K562 treated with DMSO at 1 percent for 4 hours (cell line): ENCODE results near the gene FGFBP3. TPM values are rescaled to one million over a fixed set of nuclear protein-coding genes. Genes with fewer than 3 reads are reported as not detected.

Experiments used
- total RNA-seq: library from RNA; unstranded; fragments of 300-600 nt; gene quantifications from 2 replicates; pipeline ENCODE4 v1.2.3, GENCODE V29; 2022; ENCODE audit not compliant: insufficient read depth

The FGFBP3 gene, protein sequence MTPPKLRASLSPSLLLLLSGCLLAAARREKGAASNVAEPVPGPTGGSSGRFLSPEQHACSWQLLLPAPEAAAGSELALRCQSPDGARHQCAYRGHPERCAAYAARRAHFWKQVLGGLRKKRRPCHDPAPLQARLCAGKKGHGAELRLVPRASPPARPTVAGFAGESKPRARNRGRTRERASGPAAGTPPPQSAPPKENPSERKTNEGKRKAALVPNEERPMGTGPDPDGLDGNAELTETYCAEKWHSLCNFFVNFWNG
- total RNA-seq: 1.9 and 3.4 TPM in 2 replicates

DNA sequence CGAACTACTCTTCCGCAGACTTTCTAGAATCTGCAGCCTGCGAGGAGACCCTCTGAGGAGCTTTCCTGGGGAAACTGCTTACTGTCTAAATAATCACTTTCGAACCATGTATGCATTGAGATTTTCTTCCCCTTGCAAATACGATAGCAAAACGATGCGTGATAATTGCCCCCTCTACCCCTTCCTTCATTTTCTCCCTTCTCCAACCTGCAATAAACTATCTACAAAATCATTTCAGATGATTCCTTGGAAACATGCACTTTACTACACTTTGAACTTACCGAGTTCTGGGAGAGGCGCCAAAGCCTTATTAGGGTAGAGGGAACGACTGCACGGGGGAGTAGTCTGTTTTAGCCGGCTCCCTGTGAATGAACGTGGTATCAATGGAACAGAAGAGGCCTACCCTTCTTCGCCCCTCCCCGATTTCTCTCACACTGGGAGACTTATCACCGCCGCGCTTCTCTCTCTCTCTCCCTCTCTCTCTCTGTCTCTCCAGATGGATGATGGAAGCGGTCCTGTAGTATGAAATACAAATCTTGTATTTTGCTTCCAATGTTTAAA is at the start of gene FGFBP3:
TSS of gene FGFBP3 (minus strand) at position 370 of the 561 bp plus-strand sequence. CDS start 517 bp downstream, outside the sequence.

DNA sequence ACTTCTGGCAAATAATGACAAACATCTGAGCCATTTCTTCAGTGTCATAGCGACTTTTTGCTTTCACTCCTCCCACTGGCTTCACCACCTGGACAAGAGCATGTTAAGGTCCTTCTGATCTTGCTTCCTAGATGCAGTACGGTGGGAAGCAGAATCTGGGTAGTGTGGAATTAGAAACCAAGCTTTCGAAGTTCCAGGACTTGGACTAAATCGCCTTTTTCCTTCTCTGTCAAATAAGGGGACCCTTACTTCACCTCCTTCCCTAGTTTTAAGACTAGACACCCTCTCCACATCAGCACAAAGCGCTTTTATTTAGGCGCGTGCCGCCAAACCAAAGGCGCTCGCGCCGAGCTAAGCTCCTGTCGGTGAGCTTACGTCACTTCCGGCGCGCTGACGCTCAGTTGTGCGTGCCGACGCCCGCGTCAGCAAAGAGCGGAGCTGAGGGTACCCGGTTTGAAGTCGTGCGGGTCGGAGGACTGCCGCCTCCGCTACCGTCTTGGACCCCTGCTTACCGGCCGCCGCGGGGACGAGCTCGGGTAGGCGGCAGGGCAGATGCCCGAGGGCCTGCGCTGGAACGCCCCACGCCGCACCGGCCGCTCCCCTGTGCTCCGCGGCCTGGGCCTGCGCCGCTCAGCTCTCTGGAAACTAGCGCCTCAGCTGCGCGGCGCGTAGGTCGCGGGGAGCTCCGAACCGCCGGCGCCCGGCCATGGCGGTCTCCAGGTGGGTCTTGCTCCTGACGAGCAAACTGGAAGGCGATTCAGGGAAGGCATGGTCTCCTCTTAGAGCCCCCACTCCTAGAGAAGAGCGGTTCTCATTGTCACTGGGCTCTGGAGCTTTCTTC is 14.3 kb upstream of the FGFBP3 start, which contains the start of gene BTAF1:
TSS of gene BTAF1 (plus strand) at position 400 of the 841 bp plus-strand sequence. CDS start at position 707, 307 bp downstream.

Other genes starting within 250 kb of the FGFBP3 start
- 12.0 and 12.1 TPM in 2 replicates for gene TNKS2, start 111.1 kb downstream of the FGFBP3 start, total RNA-seq
- gene BTAF1, start 14.3 kb upstream of the FGFBP3 start, total RNA-seq: 17.9 and 24.0 TPM in 2 replicates